Natural killer cell (primary cell): ENCODE data around the gene GALNT16. TPM values are rescaled to one million over a fixed set of nuclear protein-coding genes. Genes with fewer than 3 reads are reported as not detected.
A peak's percentile ranks its signal among the peaks of the same experiment; 100 is the strongest.

ENCODE experiments used
- ATAC-seq, 3 donors: fragments of 150-1000 bp in 2 of 3; fragments of 200-7000 bp in 1 of 3; cut with Tn5 transposase; 1 replicate in 1 of 3; 2 replicates in 2 of 3; pipeline ENCODE4 v1.10.0; 2021; ENCODE audit warnings: mild to moderate bottlenecking in 2 of 3, moderate library complexity in 2 of 3
- DNase-seq, 2 donors: peaks; one replicate each; pipeline versions ENCODE4 v3.0.0 to v3.0.0-alpha.2; 2013 to 2021; ENCODE audit warnings: mixed read lengths in 1 of 2
- H3K27ac ChIP-seq: one replicate; pipeline ENCODE4 v1.5.1; 2013; ENCODE audit warnings: mild to moderate bottlenecking, low read length
- H3K27me3 ChIP-seq: one replicate; pipeline ENCODE4 v1.6.1; 2013; ENCODE audit warnings: low read length; ENCODE audit not compliant: control insufficient read depth, insufficient read depth
- H3K36me3 ChIP-seq: one replicate; pipeline ENCODE4 v1.6.1; 2013; ENCODE audit warnings: low read length; ENCODE audit not compliant: control insufficient read depth, insufficient read depth
- H3K4me1 ChIP-seq: one replicate; pipeline ENCODE4 v1.6.1; 2013; ENCODE audit warnings: low read length; ENCODE audit not compliant: control insufficient read depth, insufficient read depth
- H3K4me3 ChIP-seq: one replicate; pipeline ENCODE4 v1.5.1; 2013; ENCODE audit warnings: low read length
- H3K9me3 ChIP-seq: one replicate; pipeline ENCODE4 v1.6.1; 2013; ENCODE audit warnings: low read length; ENCODE audit not compliant: control insufficient read depth, insufficient read depth
- H3K27ac Mint-ChIP-seq, 2 donors: one replicate each; pipeline ENCODE4 v1.8.0; 2022; ENCODE audit warnings: mild to moderate bottlenecking in 2 of 2, mixed read lengths in 2 of 2, moderate library complexity in 1 of 2
- H3K27me3 Mint-ChIP-seq, 2 donors: one replicate each; pipeline ENCODE4 v1.8.0; 2022; ENCODE audit warnings: low read depth in 2 of 2, mixed read lengths in 2 of 2
- H3K36me3 Mint-ChIP-seq: one replicate; pipeline ENCODE4 v1.8.0; 2022; ENCODE audit warnings: mixed read lengths
- H3K4me1 Mint-ChIP-seq, 2 donors: one replicate each; pipeline ENCODE4 v1.8.0; 2022; ENCODE audit warnings: mixed read lengths in 2 of 2
- H3K4me3 Mint-ChIP-seq: one replicate; pipeline ENCODE4 v1.8.0; 2022; ENCODE audit warnings: mild to moderate bottlenecking, moderate library complexity, mixed read lengths
- H3K9me3 Mint-ChIP-seq, 2 donors: one replicate each; pipeline ENCODE4 v1.8.0; 2022; ENCODE audit warnings: mixed read lengths in 2 of 2
- CTCF ChIP-seq: fragments of 200-600 bp; IDR thresholded peaks from one replicate; pipeline ENCODE4 v1.8.0; 2022; ENCODE audit warnings: antibody characterized with exemption
- WGBS: methylation state at CpG from one replicate; pipeline ENCODE4 v1.1.7; 2013; ENCODE audit warnings: missing lambda C conversion rate; ENCODE audit not compliant: insufficient coverage; 5-methylcytosine and 5-hydroxymethylcytosine counted together
- intact Hi-C: fragments of 100-400 bp; cut with micrococcal nuclease; formaldehyde crosslinking; loops from one replicate; pipeline ENCODE4 v1.14.2; 2022
- total RNA-seq, 4 donors: library from RNA; stranded (reverse); fragments of 120-200 nt in 1 of 4; gene quantifications; one replicate each; pipeline versions ENCODE4 v1.2.3 to v1.2.4, GENCODE V29; 2013 to 2022

Gene GALNT16
- total RNA-seq, 3 donors from 2014 or later (not counting 1 experiment from before 2014, with no cell fraction given), result not detected

GRCh38 chr14:69400154-69400553 is 140.2 kb downstream of the GALNT16 start:
- no peak overlapping the region for H3K4me3 ChIP-seq
- Mint-ChIP-seq H3K4me1 (peaks cover 42 to 46% of the 10 kb centered on the region in 2 donors), H3K4me3 (peak overlapping the region; percentile 97), H3K36me3 (peaks cover 10% of the 10 kb centered on the region), H3K9me3 (no peaks in the 10 kb centered on the region), H3K27me3 (no peaks in the 10 kb centered on the region), H3K27ac (no peak overlapping the region)
- H3K27ac ChIP-seq, result no peak overlapping the region
- intact Hi-C loops, result no loop called here
- TF ChIP-seq CTCF, result no peak
- no peaks in the 10 kb centered on the region for H3K27me3 ChIP-seq
- H3K4me1 ChIP-seq, result peaks cover 30% of the 10 kb centered on the region
- H3K9me3 ChIP-seq, result no peaks in the 10 kb centered on the region
- WGBS, result 94% methylated on average over 6 of the region's 6 CpGs
- peaks cover 9% of the 10 kb centered on the region for H3K36me3 ChIP-seq
- ATAC-seq, result no peak
- DNase-seq, result no peak

- Histone ChIP-seq H3K9me3 (no peaks in the 10 kb centered on the region), H3K4me1 (peaks cover 30% of the 10 kb centered on the region), H3K27ac (no peak overlapping the region), H3K27me3 (no peaks in the 10 kb centered on the region), H3K4me3 (no peak overlapping the region), H3K36me3 (no peaks in the 10 kb centered on the region)
- H3K27ac Mint-ChIP-seq, result no peak overlapping the region
- DNase-seq, result no peak
- peaks cover 27 to 39% of the 10 kb centered on the region in 2 donors for H3K4me1 Mint-ChIP-seq
- ATAC-seq, result no peak
- no peak overlapping the region for H3K4me3 Mint-ChIP-seq
- WGBS, result 100% methylated on average over 1 of the region's 2 CpGs
- H3K36me3 Mint-ChIP-seq, result no peaks in the 10 kb centered on the region
- intact Hi-C loops, result no loop called here
- no peak for TF ChIP-seq CTCF
- no peaks in the 10 kb centered on the region for H3K27me3 Mint-ChIP-seq
- H3K9me3 Mint-ChIP-seq, result no peaks in the 10 kb centered on the region
These were observed 141.9 kb downstream of the GALNT16 start for GRCh38 chr14:69401841-69402240.

- Histone ChIP-seq H3K4me3 (no peak overlapping the region), H3K9me3 (no peaks in the 10 kb centered on the region), H3K36me3 (no peaks in the 10 kb centered on the region), H3K27ac (no peak overlapping the region), H3K27me3 (no peaks in the 10 kb centered on the region), H3K4me1 (peaks cover 15% of the 10 kb centered on the region)
- peaks cover 14 to 23% of the 10 kb centered on the region in 2 donors for H3K4me1 Mint-ChIP-seq
- H3K4me3 Mint-ChIP-seq, result no peak overlapping the region
- no peak for TF ChIP-seq CTCF
- intact Hi-C loops, result no loop called here
- H3K36me3 Mint-ChIP-seq, result no peaks in the 10 kb centered on the region
- DNase-seq, result no peak
- no peak overlapping the region for H3K27ac Mint-ChIP-seq
- H3K9me3 Mint-ChIP-seq, result no peaks in the 10 kb centered on the region
- ATAC-seq, result no peak
- no CpG with 5 or more reads among the region's 3 CpGs for WGBS
- H3K27me3 Mint-ChIP-seq, result no peaks in the 10 kb centered on the region
These were observed 144.5 kb downstream of the GALNT16 start for GRCh38 chr14:69404478-69404877.

GRCh38 chr14:69404883-69405282 is 144.9 kb downstream of the GALNT16 start:
- TF ChIP-seq CTCF, result no peak
- no peak overlapping the region for H3K4me3 ChIP-seq
- no peak overlapping the region for H3K4me3 Mint-ChIP-seq

More at GRCh38 chr14:69404883-69405282, 144.9 kb downstream of the GALNT16 start:
- Mint-ChIP-seq H3K27ac (no peak overlapping the region), H3K36me3 (no peaks in the 10 kb centered on the region), H3K27me3 (no peaks in the 10 kb centered on the region), H3K4me1 (peaks cover 11 to 19% of the 10 kb centered on the region in 2 donors), H3K9me3 (no peaks in the 10 kb centered on the region)
- no peaks in the 10 kb centered on the region for H3K36me3 ChIP-seq
- no peaks in the 10 kb centered on the region for H3K27me3 ChIP-seq
- no peak for ATAC-seq
- 89% methylated on average over 3 of the region's 5 CpGs for WGBS
- no peaks in the 10 kb centered on the region for H3K9me3 ChIP-seq
- no peak overlapping the region for H3K27ac ChIP-seq
- H3K4me1 ChIP-seq, result peaks cover 11% of the 10 kb centered on the region
- no peak for DNase-seq
- intact Hi-C loops, result no loop called here
